SK-N-SH (cell line): ENCODE results near the gene PLA2G2D. TPM values are rescaled to one million over a fixed set of nuclear protein-coding genes. Genes with fewer than 3 reads are reported as not detected.
A peak's percentile ranks its signal among the peaks of the same experiment; 100 is the strongest.

Experiments used
- CTCF ChIA-PET: fragments of 300-600, 350-600 bp; formaldehyde crosslinking; extraction: SDS; loops from one replicate; lab custom pipeline; 2021; lab: Yijun Ruan, JAX
- POLR2A ChIA-PET: fragments of 350-600 bp; sonication (Branson Sonifier 250); formaldehyde crosslinking; extraction: SDS; loops from one replicate; lab custom pipeline; 2020; ENCODE audit warnings: antibody characterized with exemption, inconsistent platforms; lab: Yijun Ruan, JAX
- DNase-seq: peaks from one replicate; pipeline ENCODE4 v3.0.0; 2012
- H2AFZ ChIP-seq: fragments of 200-600 bp; sonication (generic); 2 replicates; pipeline ENCODE4 v1.8.1; 2016; ENCODE audit warnings: antibody characterized with exemption, mild to moderate bottlenecking, low read depth
- H3F3A ChIP-seq: fragments of 200-600 bp; sonication (generic); replicated peaks from 2 replicates; pipeline ENCODE3; 2016; ENCODE audit warnings: antibody characterized with exemption, mild to moderate bottlenecking; ENCODE audit not compliant: insufficient read depth
- H3K27ac ChIP-seq, 2 experiments: fragments of 200-500 bp in 1 of 2; fragments of 200-600 bp in 1 of 2; sonication (Bioruptor generic) in 1 of 2; sonication (generic), shearing (Covaris generic) in 1 of 2; 2 replicates each; pipeline versions ENCODE4 v1.5.1 to v1.6.1; 2014 to 2016; ENCODE audit warnings: low read depth in 2 of 2, inconsistent platforms in 1 of 2, low read length in 1 of 2, mild to moderate bottlenecking in 1 of 2, mixed read lengths in 1 of 2
- H3K27me3 ChIP-seq: fragments of 200-600 bp; sonication (generic), shearing (Covaris generic); 2 replicates; pipeline ENCODE4 v1.6.1; 2016; ENCODE audit warnings: mixed run types; ENCODE audit not compliant: insufficient read depth
- H3K36me3 ChIP-seq, 2 experiments: fragments of 200-500 bp in 1 of 2; fragments of 200-600 bp in 1 of 2; sonication (Bioruptor generic) in 1 of 2; sonication (generic) in 1 of 2; replicated peaks in 1 of 2; 2 replicates each; pipeline versions ENCODE3 to v1.5.1; 2014 to 2016; ENCODE audit warnings: low read length in 1 of 2, mild to moderate bottlenecking in 1 of 2; ENCODE audit not compliant: insufficient read depth in 2 of 2, control insufficient read depth in 1 of 2
- H3K4me1 ChIP-seq, 2 experiments: fragments of 200-500 bp in 1 of 2; fragments of 200-600 bp in 1 of 2; sonication (Bioruptor generic) in 1 of 2; sonication (generic), shearing (Covaris generic) in 1 of 2; 2 replicates each; pipeline versions ENCODE4 v1.5.1 to v1.6.1; 2014 to 2016; ENCODE audit warnings: low read depth in 1 of 2, low read length in 1 of 2, mixed run types in 1 of 2; ENCODE audit not compliant: insufficient read depth in 2 of 2, control insufficient read depth in 1 of 2
- H3K4me2 ChIP-seq: fragments of 200-600 bp; sonication (generic), shearing (Covaris generic); 2 replicates; pipeline ENCODE4 v1.6.1; 2017; ENCODE audit warnings: mixed run types
- H3K4me3 ChIP-seq, 2 experiments: fragments of 200-500 bp in 1 of 2; fragments of 200-600 bp in 1 of 2; sonication (Bioruptor generic) in 1 of 2; sonication (generic), shearing (Covaris generic) in 1 of 2; 2 replicates each; pipeline versions ENCODE4 v1.5.1 to v1.8.1; 2014 to 2016; ENCODE audit warnings: low read depth in 2 of 2, inconsistent platforms in 1 of 2, low read length in 1 of 2, mild to moderate bottlenecking in 1 of 2, mixed read lengths in 1 of 2, moderate library complexity in 1 of 2
- H3K79me2 ChIP-seq: fragments of 200-600 bp; sonication (generic); 2 replicates; pipeline ENCODE4 v1.8.1; 2017; ENCODE audit warnings: mild to moderate bottlenecking; ENCODE audit not compliant: insufficient read depth
- H3K9ac ChIP-seq: fragments of 200-600 bp; sonication (generic); 2 replicates; pipeline ENCODE4 v1.6.1; 2017; ENCODE audit warnings: mixed run types
- H3K9me2 ChIP-seq: fragments of 200-600 bp; sonication (generic); 2 replicates; pipeline ENCODE4 v1.6.1; 2017; ENCODE audit warnings: mixed run types
- H3K9me3 ChIP-seq: fragments of 200-600 bp; sonication (generic); 2 replicates; pipeline ENCODE4 v1.6.1; 2017; ENCODE audit warnings: mixed run types, mild to moderate bottlenecking, moderate library complexity
- H4K20me1 ChIP-seq: fragments of 200-600 bp; sonication (generic); 2 replicates; pipeline ENCODE4 v1.6.1; 2017; ENCODE audit warnings: mild to moderate bottlenecking, mixed run types; ENCODE audit not compliant: insufficient read depth
- CHD2 ChIP-seq: fragments of 150-350 bp; IDR thresholded peaks from 2 replicates; pipeline ENCODE4 v1.6.1; 2018; ENCODE audit warnings: low read length; ENCODE audit not compliant: partially characterized antibody
- EZH2phosphoT487 ChIP-seq: fragments of 200-600 bp; sonication (generic); IDR thresholded peaks from 2 replicates; pipeline ENCODE4 v1.6.1; 2017; ENCODE audit warnings: low read depth, mixed run types, mild to moderate bottlenecking, antibody characterized with exemption, moderate library complexity, borderline replicate concordance
- FOSL2 ChIP-seq: IDR thresholded peaks from 2 replicates; pipeline ENCODE4 v1.4.0; 2012; ENCODE audit warnings: low read depth, mild to moderate bottlenecking, moderate library complexity, borderline replicate concordance
- JUND ChIP-seq: IDR thresholded peaks from 2 replicates; pipeline ENCODE4 v1.4.0; 2012
- NFIC ChIP-seq: IDR thresholded peaks from 2 replicates; pipeline ENCODE4 v1.4.0; 2012; ENCODE audit warnings: borderline replicate concordance
- NRF1 ChIP-seq: IDR thresholded peaks from 2 replicates; pipeline ENCODE4 v1.6.1; 2012; ENCODE audit warnings: low read depth, mild to moderate bottlenecking, low read length
- POLR2AphosphoS5 ChIP-seq: IDR thresholded peaks from 2 replicates; pipeline ENCODE4 v1.6.1; 2012; ENCODE audit warnings: low read depth, low read length
- RXRA ChIP-seq: IDR thresholded peaks from 2 replicates; pipeline ENCODE4 v1.4.0; 2012; ENCODE audit warnings: low read depth, mild to moderate bottlenecking, borderline replicate concordance
- SMC3 ChIP-seq: IDR thresholded peaks from 2 replicates; pipeline ENCODE4 v1.6.1; 2012; ENCODE audit warnings: low read depth, low read length, improper control_type of control experiment
- TCF12 ChIP-seq: IDR thresholded peaks from 2 replicates; pipeline ENCODE4 v1.4.0; 2012
- YY1 ChIP-seq: IDR thresholded peaks from 2 replicates; pipeline ENCODE4 v1.4.0; 2012; ENCODE audit warnings: low read depth, mild to moderate bottlenecking
- WGBS: methylation state at CpG from one replicate; pipeline ENCODE4 v1.1.6; 2017; ENCODE audit warnings: low lambda C conversion rate; 5-methylcytosine and 5-hydroxymethylcytosine counted together
- polyA plus RNA-seq, 3 experiments: library from polyadenylated mRNA; depleted of rRNA; stranded (reverse); fragments of >200 nt; gene quantifications; 2 replicates each; pipeline ENCODE4 v1.2.3, GENCODE V29; 2012
- TF ChIP-seq, protein P1 (sequence below): IDR thresholded peaks from 2 replicates; pipeline ENCODE4 v1.4.0; 2012; ENCODE audit warnings: low read depth

PLA2G2D gene
- polyA plus RNA-seq, 1 of the 3 experiments (the other 2 are of a cell fraction) = not detected

DNA sequence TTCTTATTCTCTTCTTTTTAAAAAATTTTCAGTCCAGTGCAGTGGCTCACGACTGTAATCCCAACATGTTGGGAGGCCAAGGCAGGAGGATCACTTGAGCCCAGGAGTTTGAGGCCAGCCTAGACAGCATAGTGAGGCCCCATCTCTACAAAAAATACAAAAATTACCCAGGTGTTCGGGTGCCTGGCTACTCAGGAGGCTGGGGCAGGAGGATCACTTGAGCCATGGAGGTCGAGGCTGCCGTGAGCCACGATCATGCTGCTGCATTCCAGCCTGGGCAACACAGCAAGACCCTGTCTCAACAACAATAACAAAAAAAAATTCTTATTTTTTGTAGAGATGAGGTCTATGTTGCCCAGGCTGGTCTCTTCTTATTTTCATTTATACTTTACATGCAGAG lies 7.9 kb downstream of the PLA2G2D start:
- H3K27ac ChIP-seq = no peak overlapping the region
- no peaks in the 10 kb centered on the region for H3K9me3 ChIP-seq
- no peaks in the 10 kb centered on the region for H3K9me2 ChIP-seq
- DNase-seq = no peak
- WGBS = 73% methylated on average over 5 of the region's 5 CpGs
- no peaks in the 10 kb centered on the region for H3K79me2 ChIP-seq
- no peaks in the 10 kb centered on the region for H4K20me1 ChIP-seq
- no peaks in the 10 kb centered on the region for H3K36me3 ChIP-seq
- H3F3A ChIP-seq = no peaks in the 10 kb centered on the region
- TF ChIP-seq CHD2 = no peak
- no peak for TF ChIP-seq RXRA
- TF ChIP-seq POLR2AphosphoS5 = no peak
- no peak for TF ChIP-seq NRF1
- no peak overlapping the region for H3K4me3 ChIP-seq
- H3K4me2 ChIP-seq = 0 out of 2 replicates have a peak overlapping the region, but pooled peaks have one; percentile 33
- H2AFZ ChIP-seq = no peak overlapping the region
- H3K4me1 ChIP-seq = no peaks in the 10 kb centered on the region
- no peaks in the 10 kb centered on the region for H3K27me3 ChIP-seq
- POLR2A ChIA-PET = no interaction called here
- no peak overlapping the region for H3K9ac ChIP-seq
- CTCF ChIA-PET = interaction anchor here (1.0 to 1.9 kb wide), 4 partner anchors 9 to 41 kb away, joined by 3 to 10 read pairs (median 4); partner anchors contain the start of gene PLA2G2D

DNA sequence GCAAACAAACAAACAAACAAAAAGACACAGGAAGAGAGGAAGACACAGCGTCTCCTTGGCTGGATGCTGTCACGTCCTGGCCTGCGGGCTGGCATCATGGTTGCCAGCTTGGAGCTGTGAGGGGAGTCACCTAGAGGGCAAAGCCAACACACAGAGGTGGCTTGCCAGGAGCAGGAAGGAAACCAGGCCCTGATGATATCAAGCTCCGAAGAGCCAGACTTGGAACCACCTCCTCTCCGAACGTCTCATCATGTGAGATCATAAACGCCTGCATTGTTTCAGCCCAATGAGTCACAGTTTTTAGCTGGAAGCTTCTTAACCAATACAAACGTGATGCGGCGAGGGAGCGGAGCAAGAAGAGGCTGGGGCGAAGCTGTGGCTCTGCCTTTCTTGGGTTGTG lies 8.7 kb downstream of the PLA2G2D start:
- no peaks in the 10 kb centered on the region for H3K4me1 ChIP-seq
- TF ChIP-seq JUND = peak; percentile 12; the same call in 1 of the 2 replicates
- TF ChIP-seq, protein P1, sequence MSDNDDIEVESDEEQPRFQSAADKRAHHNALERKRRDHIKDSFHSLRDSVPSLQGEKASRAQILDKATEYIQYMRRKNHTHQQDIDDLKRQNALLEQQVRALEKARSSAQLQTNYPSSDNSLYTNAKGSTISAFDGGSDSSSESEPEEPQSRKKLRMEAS = peak; percentile 50; the same call in 1 of the 2 replicates
- TF ChIP-seq POLR2AphosphoS5 = no peak
- peak; percentile 38; the same call in 1 of the 2 replicates for TF ChIP-seq NFIC
- TF ChIP-seq FOSL2 = peak; percentile 60; the same call in 1 of the 2 replicates
- peak; percentile 53 for TF ChIP-seq TCF12
- no peaks in the 10 kb centered on the region for H3K9me3 ChIP-seq
- no peak overlapping the region for H3K4me3 ChIP-seq
- no peak for DNase-seq
- no peak overlapping the region for H2AFZ ChIP-seq
- H3K4me2 ChIP-seq = peak overlapping the region; percentile 33; the same call in 1 of the 2 replicates
- H3K36me3 ChIP-seq = no peaks in the 10 kb centered on the region
- H4K20me1 ChIP-seq = no peaks in the 10 kb centered on the region
- ChIA-PET CTCF (interaction anchor here (1.0 to 1.9 kb wide), 5 partner anchors 9 to 189 kb away, joined by 3 to 10 read pairs (median 4); partner anchors contain the start of gene PLA2G2D), POLR2A (no interaction called here)
- no peak overlapping the region for H3K9ac ChIP-seq
- 46% methylated on average over 12 of the region's 12 CpGs for WGBS
- peak overlapping the region in 1 of 2 experiments; percentile 5; a peak in 1 of 4 replicates for H3K27ac ChIP-seq
- H3K27me3 ChIP-seq = no peaks in the 10 kb centered on the region
- H3K9me2 ChIP-seq = no peaks in the 10 kb centered on the region
- no peaks in the 10 kb centered on the region for H3F3A ChIP-seq
- H3K79me2 ChIP-seq = no peaks in the 10 kb centered on the region

DNA sequence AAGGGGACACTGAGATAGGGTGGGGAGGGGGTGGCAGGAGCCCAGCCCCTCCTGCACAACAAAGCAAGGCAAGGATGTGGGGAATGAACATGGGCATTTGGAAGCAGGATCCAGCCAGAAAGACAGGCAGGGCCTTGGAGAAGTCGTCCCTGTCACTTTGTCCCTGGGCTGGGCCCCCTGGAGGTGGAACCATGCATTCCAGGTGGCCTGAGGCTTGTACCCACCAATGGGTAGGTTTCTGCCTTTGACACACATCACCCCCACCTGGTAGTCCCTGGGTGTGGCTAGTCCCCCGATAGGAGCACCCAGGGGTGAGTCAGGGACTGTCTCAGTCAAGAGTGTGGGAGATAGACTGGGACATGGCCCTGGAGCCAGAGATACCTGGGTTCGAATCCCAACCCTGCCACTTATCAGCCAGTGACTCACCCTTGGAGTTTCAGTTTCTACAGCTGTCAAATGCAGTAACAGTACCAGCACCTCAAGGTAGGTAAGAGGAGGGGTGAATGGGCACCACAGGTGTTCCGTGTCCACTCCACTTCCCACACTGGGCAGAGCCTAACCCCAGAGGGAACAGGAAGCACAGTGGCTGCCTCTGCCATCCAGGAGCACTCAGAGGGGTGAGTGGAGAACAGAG lies 10.0 kb downstream of the PLA2G2D start:
- TF ChIP-seq SMC3 (no peak), NFIC (no peak), YY1 (no peak), EZH2phosphoT487 (no peak), POLR2AphosphoS5 (no peak)
- TF ChIP-seq, protein P1 = no peak
- ChIA-PET CTCF (interaction anchor here (1.3 kb wide), 1 partner anchor 187 kb away, joined by 3 read pairs; no protein-coding TSS in a partner anchor), POLR2A (no interaction called here)
- Histone ChIP-seq H3K9me3 (no peaks in the 10 kb centered on the region), H3K27ac (no peak overlapping the region), H4K20me1 (no peaks in the 10 kb centered on the region), H3K36me3 (no peaks in the 10 kb centered on the region), H3K9ac (no peak overlapping the region), H3F3A (no peaks in the 10 kb centered on the region), H3K79me2 (no peaks in the 10 kb centered on the region), H2AFZ (no peak overlapping the region), H3K4me1 (no peaks in the 10 kb centered on the region), H3K4me2 (no peak overlapping the region), H3K4me3 (no peak overlapping the region), H3K27me3 (no peaks in the 10 kb centered on the region), H3K9me2 (no peaks in the 10 kb centered on the region)
- WGBS = 45% methylated on average over 3 of the region's 4 CpGs
- no peak for DNase-seq
